Upper lobe of left lung (tissue), 4 donors: ENCODE measurements around the gene CRYM.

Experiments
- POLR2A ChIP-seq, 4 donors: fragments of 450-650 bp; IDR thresholded peaks; one replicate each; pipeline ENCODE4 v1.5.1; 2016 to 2017; ENCODE audit warnings: antibody characterized with exemption in 4 of 4, mild to moderate bottlenecking in 2 of 4
- TF ChIP-seq, protein P1 (sequence below), 6 experiments: fragments of 450-650 bp in 4 of 6; fragments of 200-600 bp in 2 of 6; sonication (generic) in 2 of 6; IDR thresholded peaks; one replicate each; pipeline ENCODE4 v1.5.1; 2016 to 2019; ENCODE audit warnings: antibody characterized with exemption in 6 of 6

DNA sequence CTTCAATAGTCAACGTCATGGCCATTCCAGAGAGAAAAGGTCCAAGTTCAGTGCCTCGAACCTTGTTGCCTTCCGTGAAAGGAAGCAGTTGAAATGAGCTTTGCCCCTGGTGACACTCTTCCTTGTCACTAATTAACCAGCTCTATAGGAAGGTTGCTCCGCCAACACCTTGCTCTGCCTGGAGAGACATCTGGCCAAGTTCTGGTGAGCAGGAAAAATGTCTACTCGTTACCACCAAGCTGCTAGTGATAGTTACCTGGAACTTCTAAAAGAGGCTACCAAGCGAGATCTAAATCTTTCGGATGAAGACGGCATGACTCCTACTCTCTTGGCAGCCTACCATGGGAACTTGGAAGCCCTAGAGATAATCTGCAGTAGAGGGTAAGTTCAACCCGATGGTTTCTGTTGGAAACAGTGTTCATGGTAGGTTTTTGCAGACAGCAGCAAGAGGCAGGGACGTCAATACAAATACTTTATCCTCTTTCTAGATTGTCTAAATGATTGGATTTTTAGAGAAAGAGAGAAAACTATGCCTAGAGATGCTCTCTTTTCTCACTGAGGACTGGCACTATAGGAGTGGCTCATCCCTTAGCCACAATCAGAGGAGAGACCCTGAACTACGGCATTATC, 44.5 kb downstream of the CRYM start, which contains the start of gene ANKS4B:
- TF ChIP-seq, protein P1, sequence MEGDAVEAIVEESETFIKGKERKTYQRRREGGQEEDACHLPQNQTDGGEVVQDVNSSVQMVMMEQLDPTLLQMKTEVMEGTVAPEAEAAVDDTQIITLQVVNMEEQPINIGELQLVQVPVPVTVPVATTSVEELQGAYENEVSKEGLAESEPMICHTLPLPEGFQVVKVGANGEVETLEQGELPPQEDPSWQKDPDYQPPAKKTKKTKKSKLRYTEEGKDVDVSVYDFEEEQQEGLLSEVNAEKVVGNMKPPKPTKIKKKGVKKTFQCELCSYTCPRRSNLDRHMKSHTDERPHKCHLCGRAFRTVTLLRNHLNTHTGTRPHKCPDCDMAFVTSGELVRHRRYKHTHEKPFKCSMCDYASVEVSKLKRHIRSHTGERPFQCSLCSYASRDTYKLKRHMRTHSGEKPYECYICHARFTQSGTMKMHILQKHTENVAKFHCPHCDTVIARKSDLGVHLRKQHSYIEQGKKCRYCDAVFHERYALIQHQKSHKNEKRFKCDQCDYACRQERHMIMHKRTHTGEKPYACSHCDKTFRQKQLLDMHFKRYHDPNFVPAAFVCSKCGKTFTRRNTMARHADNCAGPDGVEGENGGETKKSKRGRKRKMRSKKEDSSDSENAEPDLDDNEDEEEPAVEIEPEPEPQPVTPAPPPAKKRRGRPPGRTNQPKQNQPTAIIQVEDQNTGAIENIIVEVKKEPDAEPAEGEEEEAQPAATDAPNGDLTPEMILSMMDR (IDR thresholded peaks at IDR 0.05) = no peak
- TF ChIP-seq POLR2A (IDR thresholded peaks at IDR 0.05) = no peak
